Nephron progenitor cell (in vitro differentiated cells): ENCODE data around the gene GABRB3.

Experiments
- DNase-seq: peaks from one replicate; pipeline ENCODE4 v3.0.0; 2021
- H3K27ac Mint-ChIP-seq: 2 replicates; pipeline ENCODE4 v1.8.0; 2021; ENCODE audit warnings: mild to moderate bottlenecking, moderate library complexity, mixed read lengths
- H3K27me3 Mint-ChIP-seq: 2 replicates; pipeline ENCODE4 v1.8.0; 2021; ENCODE audit warnings: mild to moderate bottlenecking, low read depth, mixed read lengths; ENCODE audit not compliant: poor library complexity
- H3K36me3 Mint-ChIP-seq: 2 replicates; pipeline ENCODE4 v1.8.0; 2021; ENCODE audit warnings: low read depth, mixed read lengths
- H3K4me1 Mint-ChIP-seq: 2 replicates; pipeline ENCODE4 v1.8.0; 2021; ENCODE audit warnings: mixed read lengths
- H3K4me3 Mint-ChIP-seq: 2 replicates; pipeline ENCODE4 v1.8.0; 2021; ENCODE audit warnings: mild to moderate bottlenecking, moderate library complexity, mixed read lengths
- H3K9me3 Mint-ChIP-seq: 2 replicates; pipeline ENCODE4 v1.8.0; 2021; ENCODE audit warnings: mild to moderate bottlenecking, moderate library complexity, mixed read lengths
- TF ChIP-seq, protein P1 (sequence below): fragments of 200-600 bp; sonication (generic); IDR thresholded peaks from 2 replicates; pipeline ENCODE4 v1.5.0; 2021; ENCODE audit warnings: antibody characterized with exemption

Gene GABRB3

GRCh38 chr15:26648676-26649075, 124.2 kb downstream of the GABRB3 start:
- Mint-ChIP-seq H3K36me3 (no peaks in the 10 kb centered on the region), H3K27me3 (peaks cover 3% of the 10 kb centered on the region), H3K4me3 (no peak overlapping the region), H3K27ac (no peak overlapping the region), H3K4me1 (no peaks in the 10 kb centered on the region), H3K9me3 (peaks cover 41% of the 10 kb centered on the region)
- TF ChIP-seq, protein P1, sequence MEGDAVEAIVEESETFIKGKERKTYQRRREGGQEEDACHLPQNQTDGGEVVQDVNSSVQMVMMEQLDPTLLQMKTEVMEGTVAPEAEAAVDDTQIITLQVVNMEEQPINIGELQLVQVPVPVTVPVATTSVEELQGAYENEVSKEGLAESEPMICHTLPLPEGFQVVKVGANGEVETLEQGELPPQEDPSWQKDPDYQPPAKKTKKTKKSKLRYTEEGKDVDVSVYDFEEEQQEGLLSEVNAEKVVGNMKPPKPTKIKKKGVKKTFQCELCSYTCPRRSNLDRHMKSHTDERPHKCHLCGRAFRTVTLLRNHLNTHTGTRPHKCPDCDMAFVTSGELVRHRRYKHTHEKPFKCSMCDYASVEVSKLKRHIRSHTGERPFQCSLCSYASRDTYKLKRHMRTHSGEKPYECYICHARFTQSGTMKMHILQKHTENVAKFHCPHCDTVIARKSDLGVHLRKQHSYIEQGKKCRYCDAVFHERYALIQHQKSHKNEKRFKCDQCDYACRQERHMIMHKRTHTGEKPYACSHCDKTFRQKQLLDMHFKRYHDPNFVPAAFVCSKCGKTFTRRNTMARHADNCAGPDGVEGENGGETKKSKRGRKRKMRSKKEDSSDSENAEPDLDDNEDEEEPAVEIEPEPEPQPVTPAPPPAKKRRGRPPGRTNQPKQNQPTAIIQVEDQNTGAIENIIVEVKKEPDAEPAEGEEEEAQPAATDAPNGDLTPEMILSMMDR = no peak
- DNase-seq = no peak

DNA sequence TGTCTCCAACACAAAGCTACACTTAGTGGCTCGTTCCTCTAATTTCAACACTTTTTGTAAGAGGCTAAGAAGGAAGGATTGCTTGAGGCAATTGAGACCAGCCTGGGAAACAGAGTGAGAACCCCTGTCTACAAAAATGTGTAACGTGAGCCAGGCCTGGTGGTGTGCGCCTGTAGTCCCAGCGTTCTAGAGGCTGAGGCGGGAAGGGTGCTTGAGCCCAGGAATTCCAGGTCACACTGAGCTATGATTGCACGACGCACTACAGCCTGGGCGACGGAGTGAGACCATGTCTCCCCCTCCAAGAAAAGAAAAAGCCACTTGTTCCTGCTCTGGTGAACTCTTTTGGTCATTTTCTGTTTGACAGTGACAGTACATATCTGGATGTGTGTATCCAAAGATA, 127.9 kb downstream of the GABRB3 start:
- TF ChIP-seq, protein P1 = no peak
- no peak for DNase-seq
- H3K27ac Mint-ChIP-seq = no peak overlapping the region
- H3K36me3 Mint-ChIP-seq = no peaks in the 10 kb centered on the region
- no peaks in the 10 kb centered on the region for H3K4me1 Mint-ChIP-seq
- peaks cover 3% of the 10 kb centered on the region for H3K27me3 Mint-ChIP-seq
- H3K4me3 Mint-ChIP-seq = no peak overlapping the region
- H3K9me3 Mint-ChIP-seq = peaks cover 27% of the 10 kb centered on the region

GRCh38 chr15:26641144-26641543, 131.7 kb downstream of the GABRB3 start:
- TF ChIP-seq, protein P1 = no peak
- Mint-ChIP-seq H3K36me3 (no peaks in the 10 kb centered on the region), H3K27me3 (peaks cover 4% of the 10 kb centered on the region), H3K4me3 (no peak overlapping the region), H3K4me1 (no peaks in the 10 kb centered on the region), H3K27ac (no peak overlapping the region), H3K9me3 (peaks cover 2% of the 10 kb centered on the region)
- DNase-seq = no peak

GRCh38 chr15:26640601-26641000, 132.3 kb downstream of the GABRB3 start:
- H3K27me3 Mint-ChIP-seq = peaks cover 5% of the 10 kb centered on the region
- no peaks in the 10 kb centered on the region for H3K36me3 Mint-ChIP-seq
- H3K27ac Mint-ChIP-seq = no peak overlapping the region
- TF ChIP-seq, protein P1 = no peak
- H3K4me3 Mint-ChIP-seq = no peak overlapping the region
- no peaks in the 10 kb centered on the region for H3K9me3 Mint-ChIP-seq
- DNase-seq = no peak
- no peaks in the 10 kb centered on the region for H3K4me1 Mint-ChIP-seq

DNA sequence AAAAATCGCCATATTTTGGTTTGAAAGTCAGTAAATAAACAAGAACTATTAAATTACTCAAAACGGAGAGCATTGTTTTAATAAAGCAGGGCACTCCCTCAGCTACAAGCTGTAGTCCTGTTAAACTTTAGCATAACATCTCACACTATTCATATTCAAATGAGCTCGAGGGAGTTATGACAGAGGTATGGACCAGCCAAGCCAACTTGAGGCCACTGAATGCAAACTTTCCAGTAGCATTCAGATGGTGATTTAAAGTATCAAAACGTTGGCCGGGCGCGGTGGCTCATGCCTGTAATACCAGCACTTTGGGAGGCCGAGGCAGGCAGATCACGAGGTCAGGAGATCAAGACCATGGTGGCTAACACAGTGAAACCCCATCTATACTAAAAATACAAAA, 132.9 kb downstream of the GABRB3 start:
- Mint-ChIP-seq H3K27ac (no peak overlapping the region), H3K27me3 (peaks cover 5% of the 10 kb centered on the region), H3K36me3 (no peaks in the 10 kb centered on the region), H3K9me3 (no peaks in the 10 kb centered on the region), H3K4me1 (no peaks in the 10 kb centered on the region), H3K4me3 (no peak overlapping the region)
- no peak for DNase-seq
- TF ChIP-seq, protein P1 = no peak

GRCh38 chr15:26635614-26636013, 137.3 kb downstream of the GABRB3 start:
- Mint-ChIP-seq H3K27me3 (peaks cover 5% of the 10 kb centered on the region), H3K9me3 (no peaks in the 10 kb centered on the region), H3K4me1 (peaks cover 13% of the 10 kb centered on the region), H3K27ac (no peak overlapping the region), H3K4me3 (no peak overlapping the region), H3K36me3 (no peaks in the 10 kb centered on the region)
- TF ChIP-seq, protein P1 = no peak
- DNase-seq = no peak
